Sigmoid colon (tissue), 4 donors: ENCODE results near the gene GATA5.

Experiments used
- CTCF ChIP-seq, 4 experiments: fragments of 450-650 bp in 3 of 4; fragments of 200-600 bp in 1 of 4; IDR thresholded peaks; one replicate each; pipeline ENCODE4 v1.5.1; 2016 to 2019; ENCODE audit warnings: antibody characterized with exemption in 4 of 4, mild to moderate bottlenecking in 3 of 4, moderate library complexity in 2 of 4
- EP300 ChIP-seq, 4 donors: sonication (generic); formaldehyde crosslinking; IDR thresholded peaks; one replicate each; pipeline ENCODE4 v1.6.1; 2017; ENCODE audit warnings: antibody characterized with exemption in 4 of 4
- POLR2A ChIP-seq, 2 donors: fragments of 450-650 bp; IDR thresholded peaks; one replicate each; pipeline ENCODE4 v1.6.1; 2016; ENCODE audit warnings: antibody characterized with exemption in 2 of 2, mild to moderate bottlenecking in 2 of 2, moderate library complexity in 2 of 2
- POLR2AphosphoS5 ChIP-seq, 4 donors: sonication (generic); formaldehyde crosslinking; IDR thresholded peaks; one replicate each; pipeline ENCODE4 v1.6.1; 2017; ENCODE audit warnings: antibody characterized with exemption in 4 of 4

GRCh38 chr20:62462976-62463592 is 12.7 kb downstream of the GATA5 start:
- TF ChIP-seq CTCF (IDR thresholded peaks at IDR 0.05) (no peak), POLR2A (IDR thresholded peaks at IDR 0.05) (no peak), EP300 (IDR thresholded peaks at IDR 0.05) (no peak), POLR2AphosphoS5 (IDR thresholded peaks at IDR 0.05) (no peak)
